KOPT-K1 (cell line): Measurements from ENCODE around the gene HOTAIR.

Experiments used
- H3K27ac ChIP-seq: fragments of 200-600 bp; sonication (generic); 2 replicates; pipeline ENCODE4 v1.5.1; 2016; ENCODE audit warnings: antibody characterized with exemption, mild to moderate bottlenecking, low read depth, low read length; ENCODE audit not compliant: poor library complexity, severe bottlenecking
- H3K36me3 ChIP-seq: fragments of 200-600 bp; sonication (generic); 2 replicates; pipeline ENCODE4 v1.5.1; 2017; ENCODE audit warnings: antibody characterized with exemption, mild to moderate bottlenecking, low read length, moderate library complexity; ENCODE audit not compliant: insufficient read depth
- H3K9me3 ChIP-seq: fragments of 200-600 bp; sonication (generic); 2 replicates; pipeline ENCODE4 v1.5.1; 2017; ENCODE audit warnings: antibody characterized with exemption, low read length, mild to moderate bottlenecking; ENCODE audit not compliant: insufficient read depth, poor library complexity, severe bottlenecking

Gene HOTAIR

GRCh38 chr12:53977596-53978445 lies 3.1 kb upstream of the HOTAIR start:
- H3K9me3 ChIP-seq = no peaks in the 10 kb centered on the region
- no peaks in the 10 kb centered on the region for H3K36me3 ChIP-seq
- H3K27ac ChIP-seq = no peak overlapping the region

- no peaks in the 10 kb centered on the region for H3K36me3 ChIP-seq
- H3K9me3 ChIP-seq = no peaks in the 10 kb centered on the region
- H3K27ac ChIP-seq = no peak overlapping the region
Measured at GRCh38 chr12:53976823-53977595, 2.3 kb upstream of the HOTAIR start.

DNA sequence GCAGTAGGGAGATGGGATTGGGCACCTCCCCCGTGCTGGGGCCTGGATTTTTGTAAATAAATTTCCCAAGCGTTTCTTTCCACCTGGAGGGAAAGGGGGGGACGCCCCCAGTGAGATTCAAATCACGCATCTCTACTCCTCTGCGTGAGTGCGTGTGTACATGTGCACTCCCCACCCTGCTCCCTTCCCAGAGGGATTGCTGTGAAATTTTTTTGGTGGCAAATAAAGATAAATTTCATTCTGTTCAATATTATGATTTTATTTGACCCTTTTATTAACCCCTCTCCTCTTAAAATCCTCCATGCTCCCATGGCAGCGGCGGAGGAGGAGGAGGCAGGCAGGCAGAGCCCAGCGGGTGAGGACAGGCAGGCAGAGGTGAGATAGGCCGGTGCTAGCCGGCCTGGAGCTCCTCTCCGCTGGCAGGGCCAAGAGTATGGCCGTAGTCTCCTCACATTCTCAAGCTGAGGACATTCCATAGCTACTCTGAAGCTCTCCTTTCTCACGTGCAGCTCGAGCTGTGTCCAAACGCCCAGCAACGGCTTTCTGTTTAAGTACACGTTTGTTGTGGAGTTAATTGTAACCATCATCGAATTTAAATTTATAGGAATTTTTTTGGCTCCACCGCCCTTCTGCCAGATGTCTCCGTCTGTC lies 1.5 kb upstream of the HOTAIR start:
- no peaks in the 10 kb centered on the region for H3K9me3 ChIP-seq
- no peak overlapping the region for H3K27ac ChIP-seq
- H3K36me3 ChIP-seq = no peaks in the 10 kb centered on the region

DNA sequence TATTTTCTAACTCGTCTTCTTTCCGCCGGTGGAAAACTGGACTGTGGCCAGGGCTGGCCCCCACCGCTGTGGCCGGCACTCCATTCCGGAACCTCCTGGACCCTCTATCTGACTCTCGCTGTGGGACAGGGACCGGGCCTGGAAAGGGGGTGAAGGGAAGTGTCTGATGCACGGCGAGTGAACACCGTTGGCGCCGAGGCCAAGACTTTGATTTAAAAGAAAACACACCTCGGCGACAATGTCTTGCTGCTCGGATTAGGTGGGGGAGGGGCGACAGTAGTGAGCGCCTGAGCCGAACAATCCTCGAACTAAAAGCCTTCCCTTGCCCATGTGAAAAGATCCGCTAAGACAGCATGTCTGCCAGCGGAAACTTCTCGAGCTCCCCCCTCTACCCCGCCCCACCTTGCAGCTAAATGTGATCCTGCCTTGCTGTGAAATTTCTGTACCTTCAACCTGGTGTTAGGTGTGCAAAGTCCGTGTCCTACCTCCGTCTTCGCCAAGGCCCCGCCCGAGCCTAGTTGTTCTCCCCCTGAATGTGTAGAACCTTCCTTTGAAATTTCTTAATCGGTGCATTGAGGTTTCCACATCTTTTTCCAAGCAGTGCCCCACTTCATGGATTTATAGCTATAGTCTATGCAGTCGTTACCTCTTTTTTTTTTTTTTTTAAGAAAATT lies 862 bp upstream of the HOTAIR start:
- Histone ChIP-seq H3K27ac (no peak overlapping the region), H3K36me3 (no peaks in the 10 kb centered on the region), H3K9me3 (no peaks in the 10 kb centered on the region)

- no peaks in the 10 kb centered on the region for H3K9me3 ChIP-seq
- no peaks in the 10 kb centered on the region for H3K36me3 ChIP-seq
- H3K27ac ChIP-seq = no peak overlapping the region
Measured at GRCh38 chr12:53975064-53975471, 314 bp upstream of the HOTAIR start.

DNA sequence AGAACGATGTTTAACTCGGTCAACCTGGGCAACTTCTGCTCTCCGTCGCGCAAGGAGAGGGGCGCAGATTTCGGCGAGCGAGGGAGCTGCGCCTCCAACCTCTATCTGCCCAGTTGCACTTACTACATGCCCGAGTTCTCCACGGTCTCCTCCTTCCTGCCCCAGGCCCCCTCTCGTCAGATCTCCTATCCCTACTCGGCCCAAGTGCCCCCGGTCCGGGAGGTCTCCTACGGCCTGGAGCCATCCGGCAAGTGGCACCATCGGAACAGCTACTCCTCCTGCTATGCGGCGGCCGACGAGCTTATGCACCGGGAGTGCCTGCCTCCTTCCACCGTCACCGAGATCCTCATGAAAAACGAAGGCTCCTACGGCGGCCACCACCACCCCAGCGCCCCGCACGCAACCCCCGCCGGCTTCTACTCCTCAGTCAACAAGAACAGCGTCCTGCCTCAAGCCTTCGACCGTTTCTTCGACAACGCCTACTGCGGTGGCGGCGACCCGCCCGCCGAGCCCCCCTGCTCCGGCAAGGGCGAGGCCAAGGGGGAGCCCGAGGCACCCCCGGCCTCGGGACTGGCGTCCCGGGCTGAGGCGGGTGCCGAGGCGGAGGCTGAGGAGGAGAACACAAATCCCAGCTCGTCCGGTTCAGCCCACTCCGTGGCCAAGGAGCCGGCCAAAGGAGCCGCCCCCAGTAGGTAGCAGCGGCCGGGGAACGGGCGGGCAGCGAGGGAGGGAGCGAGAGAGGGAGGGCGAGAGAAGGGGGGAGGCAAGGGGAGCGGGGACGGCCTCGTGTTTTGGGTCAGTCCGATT lies 1.3 kb downstream of the HOTAIR start:
- no peaks in the 10 kb centered on the region for H3K9me3 ChIP-seq
- H3K36me3 ChIP-seq = no peaks in the 10 kb centered on the region
- H3K27ac ChIP-seq = no peak overlapping the region

- Histone ChIP-seq H3K36me3 (no peaks in the 10 kb centered on the region), H3K9me3 (no peaks in the 10 kb centered on the region), H3K27ac (no peak within 1 kb of the TSS)
Measured at GRCh38 chr12:53972722-53973235, 2.0 kb downstream of the HOTAIR start, which contains the start of gene HOXC11. Gene HOXC11 (plus strand): TSS chr12:53973126. CDS start chr12:53973242, 116 bp downstream.

- no peaks in the 10 kb centered on the region for H3K36me3 ChIP-seq
- no peaks in the 10 kb centered on the region for H3K9me3 ChIP-seq
- H3K27ac ChIP-seq = no peak overlapping the region
Measured at GRCh38 chr12:53972152-53972702, 2.5 kb downstream of the HOTAIR start.

DNA sequence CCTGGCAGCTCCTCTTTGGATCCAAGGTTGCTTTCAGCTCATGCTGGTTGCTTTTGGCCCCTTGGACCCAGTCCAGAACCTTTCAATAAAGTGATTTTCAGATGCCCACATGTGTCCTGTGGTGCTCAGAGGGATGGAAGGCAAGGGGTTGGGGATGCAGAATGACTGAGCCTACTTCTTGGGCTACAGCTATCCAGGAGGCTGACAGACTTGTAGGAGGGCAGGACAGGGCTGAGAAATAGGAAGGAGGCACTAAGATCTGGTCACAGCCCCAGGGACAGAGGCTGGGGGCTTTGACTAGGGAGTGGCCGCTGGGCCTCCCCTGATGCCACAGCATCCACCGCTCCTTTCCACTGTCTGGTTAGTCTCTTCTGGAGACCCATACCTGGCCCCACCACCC lies 3.1 kb downstream of the HOTAIR start:
- H3K36me3 ChIP-seq = no peaks in the 10 kb centered on the region
- H3K9me3 ChIP-seq = no peaks in the 10 kb centered on the region
- H3K27ac ChIP-seq = no peak overlapping the region

GRCh38 chr12:53971129-53971528 lies 3.6 kb downstream of the HOTAIR start:
- Histone ChIP-seq H3K9me3 (no peaks in the 10 kb centered on the region), H3K27ac (no peak overlapping the region), H3K36me3 (no peaks in the 10 kb centered on the region)

DNA sequence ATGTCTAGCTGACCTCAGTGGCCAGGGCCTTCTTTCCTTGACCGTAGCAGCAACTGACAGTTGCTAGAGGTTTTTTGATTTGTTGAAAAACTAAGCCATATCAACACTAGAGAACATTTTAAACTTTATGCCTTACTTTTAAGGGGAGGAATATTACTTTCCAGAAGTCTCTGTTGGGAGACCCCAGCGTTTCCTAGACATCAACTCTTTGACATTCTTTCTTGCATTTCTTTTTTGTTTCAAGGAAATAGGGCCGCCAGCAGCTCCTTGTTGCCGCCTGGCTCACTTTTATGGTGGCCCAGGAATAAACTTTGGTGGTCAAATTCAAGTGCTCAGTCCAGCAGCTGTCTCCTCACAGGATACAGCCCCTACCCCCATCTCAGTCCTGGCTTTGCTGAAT lies 4.3 kb downstream of the HOTAIR start:
- Histone ChIP-seq H3K9me3 (no peaks in the 10 kb centered on the region), H3K27ac (no peak overlapping the region), H3K36me3 (no peaks in the 10 kb centered on the region)

- Histone ChIP-seq H3K27ac (no peak overlapping the region), H3K9me3 (no peaks in the 10 kb centered on the region), H3K36me3 (no peaks in the 10 kb centered on the region)
Measured at GRCh38 chr12:53969588-53970259, 5.0 kb downstream of the HOTAIR start.
